ENCODE measurements around the gene CACNA2D2.

CACNA2D2 gene

DNA sequence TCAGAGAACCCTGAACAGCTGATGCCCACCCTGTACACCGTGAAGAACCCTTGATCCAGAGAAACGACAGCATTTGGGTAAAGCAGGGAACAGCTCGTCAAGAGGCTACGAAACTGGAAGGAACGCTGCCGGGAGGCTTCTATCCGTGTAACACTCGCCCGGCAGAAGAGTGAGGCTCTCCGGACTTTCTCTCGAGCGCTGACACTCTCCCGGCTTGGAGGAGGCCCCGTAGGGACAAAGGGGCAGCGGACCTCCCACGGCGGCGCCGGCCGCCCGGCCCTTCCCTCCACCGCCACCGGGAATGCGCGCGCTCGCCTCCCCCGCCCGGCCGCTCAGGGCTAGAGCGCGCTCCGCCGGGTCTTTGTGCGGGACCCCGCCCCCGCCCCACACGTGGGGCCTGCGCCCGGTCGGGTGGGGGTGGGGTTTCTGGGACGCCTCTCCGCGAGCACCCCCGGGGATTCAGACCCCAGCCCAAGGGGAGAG, 182.5 kb downstream of the CACNA2D2 start:
- H3K4me2 ChIP-seq (ENCODE audit: low read length): peak overlapping the region; percentile 90
- TF ChIP-seq EZH2 (IDR thresholded peaks at IDR 0.05; ENCODE audit: borderline replicate concordance, low read length) (no peak), CTCF (IDR thresholded peaks at IDR 0.05; ENCODE audit: low read length) (no peak)
- H3K9me3 ChIP-seq (ENCODE audit: low read length): no peaks in the 10 kb centered on the region
- H3F3A ChIP-seq (ENCODE audit: insufficient read depth, low read length): no peaks in the 10 kb centered on the region
- peaks cover 6% of the 10 kb centered on the region; the same call in 1 of the 2 replicates for H3K36me3 ChIP-seq (ENCODE audit: insufficient read depth, low read length)
- no peaks in the 10 kb centered on the region for H3K9me2 ChIP-seq (ENCODE audit: low read depth, low read length)
- no peak overlapping the region for H3K27ac ChIP-seq (ENCODE audit: low read depth, low read length, poor library complexity, severe bottlenecking)
- no peak overlapping the region; the same call in 1 of the 2 replicates for H2AFZ ChIP-seq (ENCODE audit: low read length)
- H3K79me2 ChIP-seq (ENCODE audit: insufficient read depth, low read length): no peaks in the 10 kb centered on the region
- no peaks in the 10 kb centered on the region for H4K20me1 ChIP-seq (ENCODE audit: insufficient read depth, low read length)
- H3K9ac ChIP-seq (ENCODE audit: low read length): peak overlapping the region; percentile 76
- H3K27me3 ChIP-seq (ENCODE audit: insufficient read depth, low read length): no peaks in the 10 kb centered on the region
- H3K4me1 ChIP-seq (ENCODE audit: insufficient read depth, low read length, severe bottlenecking): peaks cover 53% of the 10 kb centered on the region
- H3K4me3 ChIP-seq (ENCODE audit: low read depth, low read length, poor library complexity, severe bottlenecking): peak overlapping the region; percentile 84

GRCh38 chr3:50319894-50320625, 183.4 kb downstream of the CACNA2D2 start:
- Histone ChIP-seq H4K20me1 (ENCODE audit: insufficient read depth, low read length) (no peaks in the 10 kb centered on the region), H3K27ac (ENCODE audit: low read depth, low read length, poor library complexity, severe bottlenecking) (no peak overlapping the region), H3K36me3 (ENCODE audit: insufficient read depth, low read length) (peaks cover 3% of the 10 kb centered on the region; the same call in 1 of the 2 replicates), H3K4me1 (ENCODE audit: insufficient read depth, low read length, severe bottlenecking) (peaks cover 53% of the 10 kb centered on the region), H3K9me3 (ENCODE audit: low read length) (no peaks in the 10 kb centered on the region), H3K4me2 (ENCODE audit: low read length) (peak overlapping the region; percentile 90), H2AFZ (ENCODE audit: low read length) (no peak overlapping the region), H3K79me2 (ENCODE audit: insufficient read depth, low read length) (no peaks in the 10 kb centered on the region), H3K4me3 (ENCODE audit: low read depth, low read length, poor library complexity, severe bottlenecking) (peak overlapping the region; percentile 84), H3K27me3 (ENCODE audit: insufficient read depth, low read length) (no peaks in the 10 kb centered on the region), H3F3A (ENCODE audit: insufficient read depth, low read length) (no peaks in the 10 kb centered on the region), H3K9ac (ENCODE audit: low read length) (peak overlapping the region; percentile 76), H3K9me2 (ENCODE audit: low read depth, low read length) (no peaks in the 10 kb centered on the region)
- TF ChIP-seq EZH2 (IDR thresholded peaks at IDR 0.05; ENCODE audit: borderline replicate concordance, low read length) (no peak), CTCF (IDR thresholded peaks at IDR 0.05; ENCODE audit: low read length) (peak; percentile 6; the same call in 1 of the 2 replicates)

DNA sequence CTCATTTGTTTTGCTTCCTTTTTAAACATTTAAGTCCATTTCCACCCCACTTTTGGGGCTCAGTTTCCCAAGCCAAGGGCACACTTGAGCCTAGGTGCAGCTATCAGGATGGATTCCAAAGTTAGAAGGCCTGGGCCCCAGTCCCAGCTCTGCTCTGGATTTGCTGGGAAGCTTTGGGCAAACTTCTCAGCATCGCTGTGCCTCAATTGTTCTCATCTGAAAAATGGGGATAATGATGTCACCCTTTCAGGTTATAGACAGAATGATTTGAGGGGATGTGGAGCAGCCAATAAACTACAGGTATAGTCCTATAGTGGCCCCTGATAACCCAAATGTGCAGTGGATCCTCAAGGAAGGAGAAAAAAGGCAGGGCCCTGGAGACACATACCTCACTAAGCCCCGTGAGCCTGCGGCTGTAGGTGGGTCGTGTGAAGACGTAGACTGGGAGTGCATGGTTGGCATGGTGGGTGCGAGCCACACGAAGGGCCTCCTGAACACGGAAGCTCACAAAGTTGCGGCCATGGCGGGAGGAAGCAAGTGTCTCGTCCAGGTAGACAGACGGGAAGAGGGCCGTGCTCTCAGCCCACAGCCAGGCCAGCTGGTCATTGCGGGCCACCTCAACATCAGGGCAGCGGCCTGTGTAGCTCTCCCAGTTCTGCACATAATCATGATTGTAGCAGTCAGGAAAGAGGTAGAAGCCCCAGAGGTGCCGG, 184.1 kb downstream of the CACNA2D2 start:
- no peak for TF ChIP-seq CTCF (IDR thresholded peaks at IDR 0.05; ENCODE audit: low read length)
- TF ChIP-seq EZH2 (IDR thresholded peaks at IDR 0.05; ENCODE audit: borderline replicate concordance, low read length): no peak
- no peaks in the 10 kb centered on the region for H3K9me2 ChIP-seq (ENCODE audit: low read depth, low read length)
- no peaks in the 10 kb centered on the region for H4K20me1 ChIP-seq (ENCODE audit: insufficient read depth, low read length)
- H3K9me3 ChIP-seq (ENCODE audit: low read length): no peaks in the 10 kb centered on the region
- no peaks in the 10 kb centered on the region for H3K79me2 ChIP-seq (ENCODE audit: insufficient read depth, low read length)
- H3K4me1 ChIP-seq (ENCODE audit: insufficient read depth, low read length, severe bottlenecking): peaks cover 53% of the 10 kb centered on the region
- H3F3A ChIP-seq (ENCODE audit: insufficient read depth, low read length): no peaks in the 10 kb centered on the region
- H3K4me3 ChIP-seq (ENCODE audit: low read depth, low read length, poor library complexity, severe bottlenecking): peak overlapping the region; percentile 24
- H3K4me2 ChIP-seq (ENCODE audit: low read length): peak overlapping the region; percentile 48
- no peaks in the 10 kb centered on the region for H3K27me3 ChIP-seq (ENCODE audit: insufficient read depth, low read length)
- H3K9ac ChIP-seq (ENCODE audit: low read length): no peak overlapping the region; the same call in 1 of the 2 replicates
- no peaks in the 10 kb centered on the region for H3K36me3 ChIP-seq (ENCODE audit: insufficient read depth, low read length)
- no peak overlapping the region for H2AFZ ChIP-seq (ENCODE audit: low read length)
- peak overlapping the region; percentile 69 for H3K27ac ChIP-seq (ENCODE audit: low read depth, low read length, poor library complexity, severe bottlenecking)

Data from OCI-LY1 (cell line).